CD4-positive, alpha-beta memory T cell (primary cell): ENCODE data around the gene AGPAT3. TPM values are rescaled to one million over a fixed set of nuclear protein-coding genes. Genes with fewer than 3 reads are reported as not detected.

Source experiments
- CTCF ChIA-PET: fragments of 350-600 bp; sonication (Branson Sonifier 250); formaldehyde crosslinking; loops from one replicate; lab custom pipeline; 2021; ENCODE audit warnings: inconsistent platforms; ENCODE audit not compliant: partially characterized antibody; lab: Charles Lee
- POLR2A ChIA-PET: fragments of 350-600 bp; sonication (Branson Sonifier 250); formaldehyde crosslinking; loops from one replicate; lab custom pipeline; 2021; ENCODE audit not compliant: partially characterized antibody; lab: Charles Lee
- DNase-seq, 5 donors: peaks; one replicate each; pipeline versions ENCODE4 v3.0.0 to v3.0.0-alpha.2; 2020 to 2022; ENCODE audit warnings: mixed read lengths in 1 of 5
- H3K27ac ChIP-seq: one replicate; pipeline ENCODE4 v1.7.0; 2013; ENCODE audit warnings: low read depth, low read length
- H3K27me3 ChIP-seq: 2 replicates; pipeline ENCODE4 v1.7.0; 2013; ENCODE audit warnings: mild to moderate bottlenecking, low read length, moderate library complexity; ENCODE audit not compliant: insufficient read depth
- H3K36me3 ChIP-seq: 2 replicates; pipeline ENCODE4 v1.7.0; 2013; ENCODE audit warnings: mild to moderate bottlenecking, low read length, moderate library complexity; ENCODE audit not compliant: insufficient read depth
- H3K4me1 ChIP-seq: 2 replicates; pipeline ENCODE4 v1.7.0; 2013; ENCODE audit warnings: mild to moderate bottlenecking, low read length, moderate library complexity; ENCODE audit not compliant: insufficient read depth
- H3K4me3 ChIP-seq, 2 donors: one replicate each; pipeline ENCODE4 v1.7.0; 2013; ENCODE audit warnings: low read length in 2 of 2, mild to moderate bottlenecking in 1 of 2
- H3K9me3 ChIP-seq, 2 donors: one replicate each; pipeline ENCODE4 v1.7.0; 2013; ENCODE audit warnings: low read length in 2 of 2, control low read depth in 1 of 2; ENCODE audit not compliant: control insufficient read depth in 1 of 2
- H3K27ac Mint-ChIP-seq, 7 donors: one replicate each; pipeline ENCODE4 v1.8.0; 2020 to 2021; ENCODE audit warnings: mixed read lengths in 7 of 7, mild to moderate bottlenecking in 6 of 7, inconsistent platforms in 3 of 7, moderate library complexity in 3 of 7
- H3K27me3 Mint-ChIP-seq, 2 donors: one replicate each; pipeline ENCODE4 v1.8.0; 2020 to 2021; ENCODE audit warnings: mixed read lengths in 2 of 2
- H3K36me3 Mint-ChIP-seq, 2 donors: one replicate each; pipeline ENCODE4 v1.8.0; 2020 to 2021; ENCODE audit warnings: mixed read lengths in 2 of 2, inconsistent platforms in 1 of 2, mild to moderate bottlenecking in 1 of 2
- H3K4me1 Mint-ChIP-seq, 4 donors: one replicate each; pipeline ENCODE4 v1.8.0; 2020 to 2021; ENCODE audit warnings: mixed read lengths in 4 of 4, mild to moderate bottlenecking in 1 of 4
- H3K4me3 Mint-ChIP-seq, 8 donors: one replicate each; pipeline ENCODE4 v1.8.0; 2020 to 2021; ENCODE audit warnings: mixed read lengths in 8 of 8, mild to moderate bottlenecking in 7 of 8, moderate library complexity in 6 of 8, inconsistent platforms in 3 of 8
- H3K9me3 Mint-ChIP-seq, 8 donors: one replicate each; pipeline ENCODE4 v1.8.0; 2020 to 2021; ENCODE audit warnings: mixed read lengths in 8 of 8, mild to moderate bottlenecking in 5 of 8, inconsistent platforms in 3 of 8, moderate library complexity in 1 of 8
- intact Hi-C: fragments of 100-400 bp; cut with micrococcal nuclease; formaldehyde crosslinking; loops from one replicate; pipeline ENCODE4 v1.15.1; 2023
- polyA plus RNA-seq, 2 donors: library from polyadenylated mRNA; unstranded; fragments of 300-500 nt; fragmentation: Illumina TruSeq; gene quantifications; one replicate each; pipeline ENCODE4 v1.2.3, GENCODE V29; 2021
- total RNA-seq, 2 experiments: library from RNA; stranded (reverse); gene quantifications; one replicate each; pipeline ENCODE4 v1.2.3, GENCODE V29; 2021

The AGPAT3 gene
- total and polyA plus RNA-seq, 4 experiments from 2014 or later: 16.0 to 76.7 (median 46.7) TPM

GRCh38 chr21:43921979-43922945, 57.2 kb downstream of the AGPAT3 start:
- intact Hi-C loops: no loop called here
- CTCF ChIA-PET: interaction anchor here (0.8 to 1.4 kb wide), 2 partner anchors 14 to 56 kb away, joined by 3 read pairs; no protein-coding TSS in a partner anchor
- POLR2A ChIA-PET: interaction anchor here (0.8 to 1.8 kb wide), 2 partner anchors 56 to 112 kb away, joined by 3 to 5 read pairs; no protein-coding TSS in a partner anchor
- Histone ChIP-seq H3K27me3 (no peaks in the 10 kb centered on the region), H3K4me1 (peaks cover 49% of the 10 kb centered on the region), H3K36me3 (no peaks in the 10 kb centered on the region), H3K4me3 (no peak overlapping the region), H3K27ac (peak overlapping the region; percentile 18), H3K9me3 (no peaks in the 10 kb centered on the region)
- H3K4me1 Mint-ChIP-seq: peaks cover 33 to 56% (median 44%) of the 10 kb centered on the region in 4 donors
- DNase-seq: peak; percentile 30 to 71 (median 43)
- peak overlapping the region; percentile 83 to 95 (median 87) for H3K27ac Mint-ChIP-seq
- H3K36me3 Mint-ChIP-seq: peaks cover 3 to 15% of the 10 kb centered on the region in 2 donors
- peaks cover 0 to 5% (median 0%) of the 10 kb centered on the region in 8 donors for H3K9me3 Mint-ChIP-seq
- H3K4me3 Mint-ChIP-seq: peak overlapping the region; percentile 49 to 82 (median 75)
- H3K27me3 Mint-ChIP-seq: no peaks in the 10 kb centered on the region

- Mint-ChIP-seq H3K36me3 (peaks cover 3 to 17% of the 10 kb centered on the region in 2 donors), H3K9me3 (peaks cover 0 to 5% (median 0%) of the 10 kb centered on the region in 8 donors), H3K27ac (peak overlapping the region in 1 of 7 donors; percentile 55), H3K4me3 (no peak overlapping the region), H3K27me3 (no peaks in the 10 kb centered on the region), H3K4me1 (peaks cover 29 to 56% (median 38%) of the 10 kb centered on the region in 4 donors)
- DNase-seq: no peak
- H3K27ac ChIP-seq: no peak overlapping the region
- ChIA-PET POLR2A (no interaction called here), CTCF (no interaction called here)
- no peaks in the 10 kb centered on the region for H3K9me3 ChIP-seq
- H3K4me1 ChIP-seq: peaks cover 42% of the 10 kb centered on the region
- intact Hi-C loops: no loop called here
- H3K27me3 ChIP-seq: no peaks in the 10 kb centered on the region
- H3K4me3 ChIP-seq: no peak overlapping the region
- peaks cover 4% of the 10 kb centered on the region for H3K36me3 ChIP-seq
Observed at GRCh38 chr21:43922949-43923348, 57.9 kb downstream of the AGPAT3 start.

GRCh38 chr21:43923391-43923790, 58.4 kb downstream of the AGPAT3 start:
- H3K4me3 Mint-ChIP-seq: no peak overlapping the region
- H3K4me3 ChIP-seq: no peak overlapping the region
- H3K9me3 ChIP-seq: no peaks in the 10 kb centered on the region
- peaks cover 38% of the 10 kb centered on the region for H3K4me1 ChIP-seq
- H3K27ac ChIP-seq: no peak overlapping the region
- H3K27me3 ChIP-seq: no peaks in the 10 kb centered on the region
- CTCF ChIA-PET: no interaction called here
- intact Hi-C loops: no loop called here
- H3K4me1 Mint-ChIP-seq: peaks cover 25 to 54% (median 34%) of the 10 kb centered on the region in 4 donors
- DNase-seq: no peak
- POLR2A ChIA-PET: no interaction called here
- peaks cover 8% of the 10 kb centered on the region for H3K36me3 ChIP-seq
- peak overlapping the region in 2 of 7 donors; percentile 22 to 55 for H3K27ac Mint-ChIP-seq
- peaks cover 0 to 2% (median 0%) of the 10 kb centered on the region in 8 donors for H3K9me3 Mint-ChIP-seq
- peaks cover 3 to 20% of the 10 kb centered on the region in 2 donors for H3K36me3 Mint-ChIP-seq
- no peaks in the 10 kb centered on the region for H3K27me3 Mint-ChIP-seq

GRCh38 chr21:43924421-43925095, 59.5 kb downstream of the AGPAT3 start:
- Histone ChIP-seq H3K27me3 (no peaks in the 10 kb centered on the region), H3K9me3 (no peaks in the 10 kb centered on the region), H3K4me1 (peaks cover 32% of the 10 kb centered on the region), H3K27ac (no peak overlapping the region), H3K36me3 (peaks cover 11% of the 10 kb centered on the region), H3K4me3 (no peak overlapping the region)
- peak overlapping the region in 1 of 7 donors; percentile 23 for H3K27ac Mint-ChIP-seq
- POLR2A ChIA-PET: interaction anchor here (0.6 kb wide), 1 partner anchor 13 kb away, joined by 3 read pairs; no protein-coding TSS in a partner anchor
- no peak for DNase-seq
- intact Hi-C loops: no loop called here
- CTCF ChIA-PET: no interaction called here
- H3K4me3 Mint-ChIP-seq: no peak overlapping the region
- no peaks in the 10 kb centered on the region for H3K9me3 Mint-ChIP-seq
- no peaks in the 10 kb centered on the region for H3K27me3 Mint-ChIP-seq
- H3K36me3 Mint-ChIP-seq: peaks cover 6 to 23% of the 10 kb centered on the region in 2 donors
- peaks cover 21 to 48% (median 26%) of the 10 kb centered on the region in 4 donors for H3K4me1 Mint-ChIP-seq

- DNase-seq: no peak
- H3K36me3 Mint-ChIP-seq: peaks cover 4 to 27% of the 10 kb centered on the region in 2 donors
- H3K36me3 ChIP-seq: peaks cover 16% of the 10 kb centered on the region
- H3K4me1 Mint-ChIP-seq: peaks cover 20 to 48% (median 23%) of the 10 kb centered on the region in 4 donors
- POLR2A ChIA-PET: no interaction called here
- no peak overlapping the region for H3K4me3 ChIP-seq
- no peaks in the 10 kb centered on the region for H3K27me3 ChIP-seq
- intact Hi-C loops: no loop called here
- H3K27ac Mint-ChIP-seq: peak overlapping the region in 1 of 7 donors; percentile 10
- H3K9me3 ChIP-seq: no peaks in the 10 kb centered on the region
- CTCF ChIA-PET: no interaction called here
- H3K27ac ChIP-seq: no peak overlapping the region
- H3K4me1 ChIP-seq: peaks cover 32% of the 10 kb centered on the region
- H3K4me3 Mint-ChIP-seq: no peak overlapping the region
- no peaks in the 10 kb centered on the region for H3K9me3 Mint-ChIP-seq
- H3K27me3 Mint-ChIP-seq: no peaks in the 10 kb centered on the region
Observed at GRCh38 chr21:43925096-43925481, 60.1 kb downstream of the AGPAT3 start.

- Mint-ChIP-seq H3K4me1 (peaks cover 17 to 43% (median 20%) of the 10 kb centered on the region in 4 donors), H3K4me3 (no peak overlapping the region), H3K27ac (peak overlapping the region in 2 of 7 donors; percentile 48 to 68), H3K9me3 (no peaks in the 10 kb centered on the region), H3K27me3 (no peaks in the 10 kb centered on the region), H3K36me3 (peaks cover 3 to 27% of the 10 kb centered on the region in 2 donors)
- Histone ChIP-seq H3K9me3 (no peaks in the 10 kb centered on the region), H3K36me3 (peaks cover 17% of the 10 kb centered on the region), H3K27ac (no peak overlapping the region), H3K4me3 (no peak overlapping the region), H3K27me3 (no peaks in the 10 kb centered on the region), H3K4me1 (peaks cover 27% of the 10 kb centered on the region)
- CTCF ChIA-PET: no interaction called here
- intact Hi-C loops: no loop called here
- no peak for DNase-seq
- POLR2A ChIA-PET: no interaction called here
Observed at GRCh38 chr21:43925609-43926008, 60.6 kb downstream of the AGPAT3 start.

- H3K27me3 Mint-ChIP-seq: no peaks in the 10 kb centered on the region
- Histone ChIP-seq H3K4me1 (peaks cover 22% of the 10 kb centered on the region), H3K9me3 (no peaks in the 10 kb centered on the region), H3K4me3 (no peak overlapping the region), H3K27ac (no peak overlapping the region), H3K27me3 (no peaks in the 10 kb centered on the region), H3K36me3 (peaks cover 17% of the 10 kb centered on the region)
- intact Hi-C loops: no loop called here
- POLR2A ChIA-PET: no interaction called here
- no peak overlapping the region for H3K27ac Mint-ChIP-seq
- peaks cover 12 to 40% (median 16%) of the 10 kb centered on the region in 4 donors for H3K4me1 Mint-ChIP-seq
- H3K9me3 Mint-ChIP-seq: no peaks in the 10 kb centered on the region
- H3K36me3 Mint-ChIP-seq: peaks cover 3 to 27% of the 10 kb centered on the region in 2 donors
- CTCF ChIA-PET: no interaction called here
- DNase-seq: no peak
- H3K4me3 Mint-ChIP-seq: no peak overlapping the region
Observed at GRCh38 chr21:43926196-43926595, 61.2 kb downstream of the AGPAT3 start.
